Endothelial cell of umbilical vein (primary cell): ENCODE measurements around the gene ATP5IF1.

Experiments used
- MAX ChIP-seq: IDR thresholded peaks from 2 replicates; pipeline ENCODE4 v1.6.1; 2011; ENCODE audit not compliant: insufficient read depth, insufficient read length
- POLR2A ChIP-seq: IDR thresholded peaks from 2 replicates; pipeline ENCODE4 v1.6.1; 2012; ENCODE audit warnings: low read depth, mild to moderate bottlenecking, control low read depth, low read length

DNA sequence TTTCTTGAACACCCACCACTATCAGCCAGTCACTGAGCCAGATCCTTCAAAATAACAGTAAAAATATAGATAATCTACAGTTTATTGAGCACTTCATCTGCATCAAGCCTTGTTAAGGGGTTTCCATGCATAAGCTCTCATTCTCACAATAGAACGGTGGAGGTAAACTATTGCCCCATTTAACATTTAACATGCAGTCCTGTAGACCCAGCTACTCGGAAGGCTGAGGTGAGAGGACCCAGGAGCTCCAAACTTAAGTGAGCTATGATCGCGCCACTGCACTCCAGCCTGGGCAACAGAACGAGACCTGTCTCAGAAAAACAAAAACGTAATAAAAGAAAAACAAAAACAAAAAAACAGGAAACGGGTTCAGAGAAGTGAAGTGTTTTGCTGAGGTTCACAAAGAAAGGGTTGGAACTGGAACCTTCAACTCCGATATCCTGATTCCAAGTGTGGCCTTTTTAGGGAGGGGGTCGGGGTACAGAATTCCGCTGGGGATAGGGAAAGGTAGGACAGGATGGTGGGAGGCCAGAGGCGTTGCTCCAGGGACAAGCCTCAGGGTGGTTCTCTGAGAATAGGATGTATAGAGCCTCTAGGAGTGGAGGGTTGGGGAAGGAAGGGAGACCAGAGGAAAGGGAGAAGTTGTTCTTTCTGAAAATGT, 11.8 kb downstream of the ATP5IF1 start:
- no peak for TF ChIP-seq POLR2A
- TF ChIP-seq MAX = no peak
